Measurements from ENCODE around the gene POLR3G. TPM values are rescaled to one million over a fixed set of nuclear protein-coding genes. Genes with fewer than 3 reads are reported as not detected.

POLR3G gene
- total and polyA plus RNA-seq, 7 experiments from 2014 or later, result 0.51 to 3.0 (median 0.95) TPM

Other genes starting within 250 kb of the POLR3G start
- 10 to 100 TPM in 3 of 5 experiments, 1 to 10 TPM in 2; 4.4 to 31.0 (median 22.1) TPM for gene CETN3, start 65.1 kb upstream of the POLR3G start, total RNA-seq
- 10 to 100 TPM; 29.3 to 32.7 TPM for gene CETN3, start 65.1 kb upstream of the POLR3G start, polyA plus RNA-seq
- 10 to 100 TPM in 2 of 5 experiments, 1 to 10 TPM in 3; 5.2 to 17.6 (median 7.1) TPM for gene MBLAC2, start 93 bp upstream of the POLR3G start, total RNA-seq
- gene MBLAC2, start 93 bp upstream of the POLR3G start, polyA plus RNA-seq, result 1 to 10 TPM; 5.1 to 6.2 TPM
- 10 to 100 TPM; 15.8 to 32.0 (median 25.6) TPM for gene LYSMD3, start 54.7 kb downstream of the POLR3G start, total RNA-seq
- 10 to 100 TPM in 1 of 2 donors, 1 to 10 TPM in 1; 7.5 to 14.1 TPM for gene LYSMD3, start 54.7 kb downstream of the POLR3G start, polyA plus RNA-seq
- gene ADGRV1, start 83.9 kb downstream of the POLR3G start, total RNA-seq, result 1 to 10 TPM in 1 of 5 experiments, under 1 TPM in 1, not detected in 3; 0.32 to 1.1 TPM
- not detected for gene ADGRV1, start 83.9 kb downstream of the POLR3G start, polyA plus RNA-seq